BLaER1 treated with 17β-estradiol and CSF1 and Interleukin-3, amounts not matched to agents 10 nM and 100 nM (cell line): ENCODE measurements around the gene ST3GAL6.

Source experiments
- H3K27ac ChIP-seq, 11 experiments: shearing (Covaris generic); formaldehyde crosslinking; 2 replicates each; pipeline ENCODE4 v1.8.1; 2022
- H3K27me3 ChIP-seq, 11 experiments: shearing (Covaris generic); formaldehyde crosslinking; 2 replicates each; pipeline ENCODE4 v1.8.1; 2022
- H3K36me3 ChIP-seq, 11 experiments: shearing (Covaris generic); formaldehyde crosslinking; 2 replicates each; pipeline ENCODE4 v1.8.1; 2022
- H3K4me1 ChIP-seq, 10 experiments: shearing (Covaris generic); formaldehyde crosslinking; 2 replicates each; pipeline ENCODE4 v1.8.1; 2022
- H3K4me2 ChIP-seq, 11 experiments: shearing (Covaris generic); formaldehyde crosslinking; 2 replicates each; pipeline ENCODE4 v1.8.1; 2022
- H3K4me3 ChIP-seq, 10 experiments: shearing (Covaris generic); formaldehyde crosslinking; 2 replicates each; pipeline ENCODE4 v1.8.1; 2022
- H3K9ac ChIP-seq, 11 experiments: shearing (Covaris generic); formaldehyde crosslinking; 2 replicates each; pipeline ENCODE4 v1.8.1; 2022
- H3K9me3 ChIP-seq, 11 experiments: shearing (Covaris generic); formaldehyde crosslinking; replicated peaks in 1 of 11; 2 replicates each; pipeline ENCODE4 v1.8.1; 2022
- H4K20me1 ChIP-seq, 11 experiments: shearing (Covaris generic); formaldehyde crosslinking; 2 replicates each; pipeline ENCODE4 v1.8.1; 2022
- Cebpa-rat ChIP-seq, 11 experiments: shearing (Covaris generic); IDR thresholded peaks; 2 replicates each; pipeline ENCODE4 v1.8.1; 2022

ST3GAL6 gene

DNA sequence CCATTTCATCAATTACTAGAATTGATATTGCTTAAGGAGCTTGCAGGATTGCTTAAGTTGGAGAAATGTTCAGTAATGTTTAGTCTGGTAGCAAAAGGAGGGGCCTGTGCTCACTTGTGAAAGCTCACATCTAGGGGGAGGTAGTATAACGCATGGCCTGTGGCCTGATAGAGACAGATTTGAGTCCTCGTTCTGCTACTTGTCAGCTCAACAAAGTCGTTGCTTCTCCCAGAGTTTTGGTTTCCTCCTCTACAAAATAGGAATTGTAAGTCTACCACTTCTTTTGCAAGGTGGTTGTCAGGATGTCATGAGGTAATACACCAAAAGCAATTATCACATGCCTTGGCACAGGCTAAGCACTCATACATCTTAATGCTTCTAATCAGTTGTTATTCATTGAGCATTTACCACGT, 1.3 kb downstream of the ST3GAL6 start:
- peak overlapping the region in 10 of 11 experiments; percentile 53 to 97 (median 86); a peak in 18 of 22 replicates for H3K4me2 ChIP-seq
- peak overlapping the region; percentile 58 to 97 (median 85); a peak in 18 of 22 replicates for H3K27ac ChIP-seq
- peak overlapping the region in 7 of 11 experiments; percentile 59 to 95 (median 83); a peak in 13 of 22 replicates for H3K9ac ChIP-seq
- H3K36me3 ChIP-seq = peaks cover 0 to 45% (median 0%) of the 10 kb centered on the region in 11 experiments; a peak in 9 of 22 replicates
- H3K9me3 ChIP-seq = no peaks in the 10 kb centered on the region
- peaks cover 0 to 50% (median 0%) of the 10 kb centered on the region in 11 experiments; a peak in 5 of 22 replicates for H4K20me1 ChIP-seq
- TF ChIP-seq Cebpa-rat (IDR thresholded peaks at IDR 0.05) = no peak
- H3K4me1 ChIP-seq = peaks cover 24 to 83% (median 50%) of the 10 kb centered on the region in 10 experiments
- no peaks in the 10 kb centered on the region for H3K27me3 ChIP-seq
- peak overlapping the region in 7 of 10 experiments; percentile 44 to 91 (median 73); a peak in 14 of 20 replicates for H3K4me3 ChIP-seq

GRCh38 chr3:98765721-98766120, 2.6 kb downstream of the ST3GAL6 start:
- Histone ChIP-seq H3K27me3 (no peaks in the 10 kb centered on the region), H3K4me2 (peak overlapping the region in 6 of 11 experiments; percentile 78 to 97 (median 94); a peak in 13 of 22 replicates)

DNA sequence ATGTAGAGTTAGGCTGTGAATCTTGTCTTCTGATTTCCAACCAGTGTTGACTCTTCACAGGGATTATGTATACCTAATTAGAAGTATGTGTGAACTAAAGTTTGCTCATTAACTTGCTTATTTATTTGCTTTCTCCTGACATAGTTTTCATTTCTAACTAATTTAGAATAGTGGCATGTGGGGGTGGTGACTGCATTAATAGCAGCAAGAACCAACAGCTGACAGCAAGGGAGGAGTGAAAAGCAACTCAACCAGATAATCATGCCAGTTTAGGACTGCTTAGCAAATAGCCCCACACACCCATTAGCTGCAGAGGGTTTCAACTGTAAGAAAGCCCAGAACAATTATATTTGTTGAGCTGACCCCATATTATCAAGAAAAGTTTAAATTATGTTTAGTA, 3.8 kb downstream of the ST3GAL6 start:
- H3K9me3 ChIP-seq = no peaks in the 10 kb centered on the region
- H3K4me1 ChIP-seq = peaks cover 17 to 79% (median 36%) of the 10 kb centered on the region in 10 experiments
- H4K20me1 ChIP-seq = peaks cover 0 to 74% (median 0%) of the 10 kb centered on the region in 11 experiments; a peak in 8 of 22 replicates
- H3K36me3 ChIP-seq = peaks cover 0 to 70% (median 0%) of the 10 kb centered on the region in 11 experiments; a peak in 11 of 22 replicates
- peak overlapping the region in 3 of 11 experiments; percentile 19 to 53 (median 38); a peak in 2 of 22 replicates for H3K9ac ChIP-seq
- peak overlapping the region in 3 of 10 experiments; percentile 73 to 91 (median 82); a peak in 7 of 20 replicates for H3K4me3 ChIP-seq
- H3K4me2 ChIP-seq = peak overlapping the region in 5 of 11 experiments; percentile 5 to 97 (median 93); a peak in 9 of 22 replicates
- no peaks in the 10 kb centered on the region for H3K27me3 ChIP-seq
- no peak for TF ChIP-seq Cebpa-rat (IDR thresholded peaks at IDR 0.05)
- H3K27ac ChIP-seq = no peak overlapping the region

More at GRCh38 chr3:98765721-98766120, 2.6 kb downstream of the ST3GAL6 start:
- Histone ChIP-seq H3K4me3 (peak overlapping the region in 5 of 10 experiments; percentile 64 to 91 (median 82); a peak in 9 of 20 replicates), H3K9me3 (no peaks in the 10 kb centered on the region), H3K27ac (peak overlapping the region in 4 of 11 experiments; percentile 8 to 97 (median 94); a peak in 6 of 22 replicates), H3K36me3 (peaks cover 0 to 58% (median 0%) of the 10 kb centered on the region in 11 experiments; a peak in 11 of 22 replicates), H3K4me1 (peaks cover 24 to 82% (median 47%) of the 10 kb centered on the region in 10 experiments), H4K20me1 (peaks cover 0 to 62% (median 0%) of the 10 kb centered on the region in 11 experiments; a peak in 8 of 22 replicates), H3K9ac (peak overlapping the region in 4 of 11 experiments; percentile 20 to 95 (median 84); a peak in 7 of 22 replicates)
- no peak for TF ChIP-seq Cebpa-rat (IDR thresholded peaks at IDR 0.05)

- Histone ChIP-seq H3K4me3 (peak overlapping the region in 3 of 10 experiments; percentile 23 to 82 (median 27); a peak in 4 of 20 replicates), H3K4me1 (peaks cover under 1 to 89% (median 18%) of the 10 kb centered on the region in 10 experiments; a peak in 18 of 20 replicates), H3K9ac (peak overlapping the region in 1 of 11 experiments; percentile 23; a peak in 1 of 22 replicates), H3K27me3 (no peaks in the 10 kb centered on the region), H3K9me3 (no peaks in the 10 kb centered on the region), H3K27ac (peak overlapping the region in 2 of 11 experiments; percentile 1; a peak in 1 of 22 replicates), H4K20me1 (peaks cover 0 to 94% (median 0%) of the 10 kb centered on the region in 11 experiments; a peak in 8 of 22 replicates), H3K4me2 (peak overlapping the region in 4 of 11 experiments; percentile 31 to 97 (median 91); a peak in 8 of 22 replicates), H3K36me3 (peaks cover 0 to 90% (median 0%) of the 10 kb centered on the region in 11 experiments; a peak in 11 of 22 replicates)
- TF ChIP-seq Cebpa-rat (IDR thresholded peaks at IDR 0.05) = no peak
Observed at GRCh38 chr3:98768961-98769360, 5.8 kb downstream of the ST3GAL6 start.

DNA sequence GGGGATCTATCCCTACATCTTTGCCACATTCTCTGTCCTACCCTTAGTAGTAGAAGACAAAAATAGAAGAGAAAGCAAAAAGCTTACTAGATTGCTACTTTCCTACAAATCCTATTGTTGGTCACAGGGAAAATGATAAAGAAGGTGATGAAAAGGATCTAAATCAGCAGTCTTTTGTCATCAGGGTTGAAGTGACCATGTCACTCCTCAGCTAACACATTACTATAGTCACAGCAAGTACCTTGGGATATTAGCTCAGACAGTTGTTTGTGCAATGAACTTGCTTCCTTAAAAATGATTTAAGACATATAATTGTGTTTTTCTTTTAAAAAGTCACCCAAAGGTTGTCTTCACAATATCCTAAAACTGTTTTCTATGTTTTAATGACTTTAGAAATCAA, 6.3 kb downstream of the ST3GAL6 start:
- peaks cover 0 to 99% (median 0%) of the 10 kb centered on the region in 11 experiments; a peak in 8 of 22 replicates for H4K20me1 ChIP-seq
- H3K27ac ChIP-seq = peak overlapping the region in 2 of 11 experiments; percentile 1; a peak in 1 of 22 replicates
- no peaks in the 10 kb centered on the region for H3K27me3 ChIP-seq
- H3K4me3 ChIP-seq = peak overlapping the region in 3 of 10 experiments; percentile 23 to 82 (median 27); a peak in 3 of 20 replicates
- peaks cover 0 to 94% (median 14%) of the 10 kb centered on the region in 10 experiments; a peak in 15 of 20 replicates for H3K4me1 ChIP-seq
- H3K9ac ChIP-seq = no peak overlapping the region
- H3K4me2 ChIP-seq = peak overlapping the region in 4 of 11 experiments; percentile 31 to 97 (median 91); a peak in 7 of 22 replicates
- peaks cover 0 to 95% (median 0%) of the 10 kb centered on the region in 11 experiments; a peak in 11 of 22 replicates for H3K36me3 ChIP-seq
- no peaks in the 10 kb centered on the region for H3K9me3 ChIP-seq
- no peak for TF ChIP-seq Cebpa-rat (IDR thresholded peaks at IDR 0.05)

DNA sequence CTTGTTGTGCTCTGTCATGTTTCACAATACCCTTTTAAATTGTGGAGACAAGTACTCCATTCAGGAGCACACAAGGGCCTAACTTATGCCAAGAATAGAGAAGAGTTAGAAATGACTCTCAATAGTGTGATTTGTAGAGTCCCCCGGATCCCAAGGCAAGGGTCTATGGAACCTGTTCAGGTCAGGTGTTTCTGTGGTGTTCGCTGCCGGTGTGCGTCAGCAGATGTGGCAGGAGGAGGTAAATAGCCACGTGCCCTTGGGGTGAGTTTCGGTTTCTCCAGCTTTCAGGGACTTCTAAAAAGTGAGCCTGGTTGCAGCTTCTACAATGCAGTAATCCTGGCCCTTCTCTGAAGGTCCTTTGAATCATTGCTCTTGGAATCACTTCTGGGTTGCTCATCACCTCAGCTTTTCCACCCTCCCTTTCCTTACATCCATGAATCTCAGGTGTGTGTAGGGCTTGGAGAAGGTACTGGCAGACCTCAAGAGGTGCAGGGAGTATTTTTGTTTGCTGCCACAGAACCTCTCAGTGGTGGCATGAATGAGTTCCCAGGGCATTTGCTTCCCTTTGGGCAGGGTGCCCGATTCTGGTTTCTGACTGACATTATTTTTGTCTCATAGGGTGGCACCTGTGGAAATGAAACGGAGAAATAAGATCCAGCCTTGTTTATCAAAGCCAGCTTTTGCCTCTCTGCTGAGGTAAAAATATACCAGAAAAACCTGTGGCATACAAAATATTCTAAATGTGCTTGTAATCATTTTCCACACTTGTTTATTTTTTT, 7.3 kb downstream of the ST3GAL6 start:
- Histone ChIP-seq H3K36me3 (peaks cover 0 to 100% (median 0%) of the 10 kb centered on the region in 11 experiments; a peak in 11 of 22 replicates), H3K9ac (peak overlapping the region in 1 of 11 experiments; percentile 20; a peak in 1 of 22 replicates), H3K4me3 (no peak overlapping the region), H3K27ac (peak overlapping the region in 2 of 11 experiments; percentile 14 to 21; a peak in 3 of 22 replicates), H3K4me1 (peaks cover 0 to 100% (median 5%) of the 10 kb centered on the region in 10 experiments; a peak in 9 of 20 replicates), H3K4me2 (peak overlapping the region in 5 of 11 experiments; percentile 12 to 97 (median 88); a peak in 7 of 22 replicates), H3K27me3 (no peaks in the 10 kb centered on the region), H3K9me3 (no peaks in the 10 kb centered on the region), H4K20me1 (peaks cover 0 to 100% (median 0%) of the 10 kb centered on the region in 11 experiments; a peak in 8 of 22 replicates)
- no peak for TF ChIP-seq Cebpa-rat (IDR thresholded peaks at IDR 0.05)

- Histone ChIP-seq H3K27ac (no peak overlapping the region), H3K27me3 (no peaks in the 10 kb centered on the region), H3K9me3 (no peaks in the 10 kb centered on the region), H3K36me3 (peaks cover 0 to 100% (median 0%) of the 10 kb centered on the region in 11 experiments; a peak in 11 of 22 replicates), H4K20me1 (peaks cover 0 to 100% (median 2%) of the 10 kb centered on the region in 11 experiments; a peak in 8 of 22 replicates), H3K4me2 (peak overlapping the region in 2 of 11 experiments; percentile 7 to 8; a peak in 3 of 22 replicates), H3K9ac (no peak overlapping the region; a peak in 1 of 22 replicates), H3K4me3 (no peak overlapping the region), H3K4me1 (peaks cover 0 to 100% (median 2%) of the 10 kb centered on the region in 10 experiments; a peak in 8 of 20 replicates)
- no peak for TF ChIP-seq Cebpa-rat (IDR thresholded peaks at IDR 0.05)
Observed at GRCh38 chr3:98772022-98772421, 8.9 kb downstream of the ST3GAL6 start.
